Glutamatergic neuron (in vitro differentiated cells): Measurements from ENCODE around the gene STK16. TPM values are rescaled to one million over a fixed set of nuclear protein-coding genes. Genes with fewer than 3 reads are reported as not detected.
A peak's percentile ranks its signal among the peaks of the same experiment; 100 is the strongest.
"Not testable (repeated sequence)": the region's sequence is repeated elsewhere in the genome, so short reads cannot be mapped to it uniquely, and the experiment has no call there.

Source experiments
- DNase-seq: peaks from one replicate; pipeline ENCODE4 v3.0.0; 2022
- H3K27ac Mint-ChIP-seq: one replicate; pipeline ENCODE4 v1.8.0; 2020; ENCODE audit warnings: mild to moderate bottlenecking, mixed read lengths, inconsistent platforms; ENCODE audit not compliant: unreplicated experiment
- H3K27me3 Mint-ChIP-seq: one replicate; pipeline ENCODE4 v1.8.0; 2020; ENCODE audit warnings: mild to moderate bottlenecking, moderate library complexity, mixed read lengths, inconsistent platforms; ENCODE audit not compliant: unreplicated experiment
- H3K36me3 Mint-ChIP-seq: one replicate; pipeline ENCODE4 v1.8.0; 2020; ENCODE audit warnings: mild to moderate bottlenecking, mixed read lengths, inconsistent platforms; ENCODE audit not compliant: unreplicated experiment
- H3K4me1 Mint-ChIP-seq: one replicate; pipeline ENCODE4 v1.8.0; 2020; ENCODE audit warnings: mild to moderate bottlenecking, low read depth, mixed read lengths, inconsistent platforms; ENCODE audit not compliant: unreplicated experiment
- H3K4me3 Mint-ChIP-seq: one replicate; pipeline ENCODE4 v1.8.0; 2020; ENCODE audit warnings: mild to moderate bottlenecking, mixed read lengths, inconsistent platforms; ENCODE audit not compliant: unreplicated experiment
- H3K9me3 Mint-ChIP-seq: one replicate; pipeline ENCODE4 v1.8.0; 2020; ENCODE audit warnings: mild to moderate bottlenecking, moderate library complexity, mixed read lengths, inconsistent platforms; ENCODE audit not compliant: unreplicated experiment
- long read RNA-seq: library from polyadenylated mRNA; unstranded; transcript quantifications from one replicate; pipeline ENCODE4 v2.0.0, GENCODE V29; 2020; ENCODE audit not compliant: unreplicated experiment
- total RNA-seq: library from RNA; stranded (reverse); fragmentation: NEBNext Ultra II Directional; extraction: Animal tissue kit (Norgen Biotek cat#: 25700); gene quantifications from one replicate; pipeline ENCODE4 v1.2.1, GENCODE V29; 2021; ENCODE audit not compliant: unreplicated experiment
- TF ChIP-seq, protein P1 (sequence below): fragments of 200-600 bp; sonication (generic); IDR thresholded peaks from one replicate; pipeline ENCODE4 v1.5.0; 2021; ENCODE audit not compliant: partially characterized antibody, unreplicated experiment

Gene STK16, protein sequence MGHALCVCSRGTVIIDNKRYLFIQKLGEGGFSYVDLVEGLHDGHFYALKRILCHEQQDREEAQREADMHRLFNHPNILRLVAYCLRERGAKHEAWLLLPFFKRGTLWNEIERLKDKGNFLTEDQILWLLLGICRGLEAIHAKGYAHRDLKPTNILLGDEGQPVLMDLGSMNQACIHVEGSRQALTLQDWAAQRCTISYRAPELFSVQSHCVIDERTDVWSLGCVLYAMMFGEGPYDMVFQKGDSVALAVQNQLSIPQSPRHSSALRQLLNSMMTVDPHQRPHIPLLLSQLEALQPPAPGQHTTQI
- 32.2 TPM for total RNA-seq
- long read RNA-seq, partial matches to known transcripts: 2 of 6 reads
- long read RNA-seq, other reads (novel, unspliced or antisense): 1 of 6 reads

DNA sequence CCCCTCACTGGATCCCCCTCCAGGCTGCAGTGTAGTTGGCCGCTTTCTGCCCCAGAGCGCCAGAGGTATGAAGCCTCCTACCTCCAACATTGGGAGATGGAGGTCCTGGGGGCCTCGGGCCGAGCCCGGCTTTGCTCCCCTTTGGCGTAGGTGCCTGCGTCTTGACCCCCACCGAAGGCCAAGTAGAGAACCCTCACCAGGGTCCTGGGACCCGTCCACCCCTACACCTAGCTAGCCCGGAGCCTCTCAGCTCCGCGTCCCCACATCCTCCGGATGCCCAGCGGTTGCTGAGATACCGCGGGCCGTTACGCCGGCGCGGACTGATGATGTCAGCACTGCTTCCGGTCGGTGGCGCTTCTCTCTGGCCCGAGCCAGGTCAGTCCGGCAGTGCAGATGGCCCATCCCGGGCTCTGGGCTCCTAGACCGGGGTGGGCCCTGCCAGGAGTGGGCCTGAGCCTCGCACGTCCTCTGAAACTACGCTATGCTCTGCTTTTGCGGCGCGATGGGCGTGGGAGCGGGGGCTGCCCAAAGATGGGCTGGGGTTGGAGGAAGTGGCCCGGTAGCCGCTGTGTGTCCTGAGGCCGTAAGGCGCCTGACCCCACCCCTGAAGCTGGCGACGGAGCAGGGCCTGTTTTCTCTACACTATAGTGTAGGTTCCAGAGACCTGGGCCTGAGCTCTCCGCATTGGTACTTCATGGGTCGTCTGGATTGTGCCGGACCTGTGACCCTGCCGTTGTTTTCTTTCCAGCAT lies at the start of gene STK16, which contains the start of gene GLB1L:
STK16 (plus strand) TSS at position 332 of the 751 bp plus-strand sequence. CDS start 521 bp downstream, outside the sequence.
GLB1L (minus strand) TSS at position 297 of the 751 bp plus-strand sequence. CDS start 1,871 bp downstream, outside the sequence.
- TF ChIP-seq, protein P1, sequence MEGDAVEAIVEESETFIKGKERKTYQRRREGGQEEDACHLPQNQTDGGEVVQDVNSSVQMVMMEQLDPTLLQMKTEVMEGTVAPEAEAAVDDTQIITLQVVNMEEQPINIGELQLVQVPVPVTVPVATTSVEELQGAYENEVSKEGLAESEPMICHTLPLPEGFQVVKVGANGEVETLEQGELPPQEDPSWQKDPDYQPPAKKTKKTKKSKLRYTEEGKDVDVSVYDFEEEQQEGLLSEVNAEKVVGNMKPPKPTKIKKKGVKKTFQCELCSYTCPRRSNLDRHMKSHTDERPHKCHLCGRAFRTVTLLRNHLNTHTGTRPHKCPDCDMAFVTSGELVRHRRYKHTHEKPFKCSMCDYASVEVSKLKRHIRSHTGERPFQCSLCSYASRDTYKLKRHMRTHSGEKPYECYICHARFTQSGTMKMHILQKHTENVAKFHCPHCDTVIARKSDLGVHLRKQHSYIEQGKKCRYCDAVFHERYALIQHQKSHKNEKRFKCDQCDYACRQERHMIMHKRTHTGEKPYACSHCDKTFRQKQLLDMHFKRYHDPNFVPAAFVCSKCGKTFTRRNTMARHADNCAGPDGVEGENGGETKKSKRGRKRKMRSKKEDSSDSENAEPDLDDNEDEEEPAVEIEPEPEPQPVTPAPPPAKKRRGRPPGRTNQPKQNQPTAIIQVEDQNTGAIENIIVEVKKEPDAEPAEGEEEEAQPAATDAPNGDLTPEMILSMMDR: no peak
- Mint-ChIP-seq H3K27me3 (peaks cover 1% of the 10 kb centered on the region), H3K4me1 (peaks cover 7% of the 10 kb centered on the region), H3K9me3 (peaks cover 6% of the 10 kb centered on the region), H3K27ac (peak within 1 kb of the TSS; percentile 99), H3K4me3 (peak within 1 kb of the TSS; percentile 97), H3K36me3 (no peaks in the 10 kb centered on the region)
- DNase-seq: peak; percentile 97

DNA sequence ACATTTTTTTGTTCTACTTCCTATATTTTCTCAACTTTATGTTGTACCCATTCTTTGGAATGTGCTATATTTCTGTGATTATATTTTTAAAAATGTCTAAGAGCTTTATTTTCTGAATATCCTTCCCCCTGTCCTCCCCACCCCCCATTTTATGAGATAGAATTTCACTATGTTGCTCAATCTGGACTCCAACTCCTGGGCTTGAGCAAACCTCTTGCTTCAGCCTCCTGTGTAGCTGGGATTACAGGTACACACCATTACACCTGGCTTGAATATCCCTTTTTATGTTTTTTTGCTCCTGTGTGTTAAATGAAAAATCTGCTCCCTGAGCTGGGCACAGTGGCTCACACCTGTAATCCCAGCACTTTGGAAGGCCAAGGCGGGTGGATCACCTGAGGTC lies 47.9 kb upstream of the STK16 start:
- no peaks in the 10 kb centered on the region for H3K27me3 Mint-ChIP-seq

DNA sequence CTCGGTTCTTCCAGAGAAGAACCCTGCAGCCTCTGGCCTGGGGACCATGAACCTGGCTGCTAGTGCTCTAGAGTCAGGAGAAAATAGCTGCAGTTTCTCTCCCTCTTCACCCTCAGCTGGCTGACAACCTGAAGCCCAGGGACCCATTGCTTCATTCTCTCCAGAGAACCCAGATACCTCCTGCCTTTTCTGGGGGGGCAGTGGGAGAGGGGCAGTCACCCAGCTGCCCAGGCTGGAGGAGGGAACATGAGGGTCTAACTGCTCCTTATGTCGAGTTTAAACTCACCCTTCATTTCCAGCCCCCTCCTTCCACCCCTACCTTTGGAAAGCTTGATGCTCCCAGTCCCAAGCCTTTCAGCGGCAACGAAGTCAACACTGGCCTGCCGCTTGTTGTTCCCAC lies 46.3 kb upstream of the STK16 start:
- H3K9me3 Mint-ChIP-seq: peaks cover 5% of the 10 kb centered on the region
- TF ChIP-seq, protein P1: no peak
- no peak overlapping the region for H3K4me3 Mint-ChIP-seq
- no peaks in the 10 kb centered on the region for H3K27me3 Mint-ChIP-seq
- no peak for DNase-seq
- H3K36me3 Mint-ChIP-seq: no peaks in the 10 kb centered on the region
- H3K27ac Mint-ChIP-seq: peak overlapping the region; percentile 1
- H3K4me1 Mint-ChIP-seq: peaks cover 5% of the 10 kb centered on the region

More for the DNA sequence above, 47.9 kb upstream of the STK16 start:
- peaks cover 5% of the 10 kb centered on the region for H3K9me3 Mint-ChIP-seq
- peaks cover 5% of the 10 kb centered on the region for H3K4me1 Mint-ChIP-seq
- H3K4me3 Mint-ChIP-seq: no peak overlapping the region
- H3K36me3 Mint-ChIP-seq: no peaks in the 10 kb centered on the region
- H3K27ac Mint-ChIP-seq: no peak overlapping the region
- TF ChIP-seq, protein P1: no peak
- no peak for DNase-seq

DNA sequence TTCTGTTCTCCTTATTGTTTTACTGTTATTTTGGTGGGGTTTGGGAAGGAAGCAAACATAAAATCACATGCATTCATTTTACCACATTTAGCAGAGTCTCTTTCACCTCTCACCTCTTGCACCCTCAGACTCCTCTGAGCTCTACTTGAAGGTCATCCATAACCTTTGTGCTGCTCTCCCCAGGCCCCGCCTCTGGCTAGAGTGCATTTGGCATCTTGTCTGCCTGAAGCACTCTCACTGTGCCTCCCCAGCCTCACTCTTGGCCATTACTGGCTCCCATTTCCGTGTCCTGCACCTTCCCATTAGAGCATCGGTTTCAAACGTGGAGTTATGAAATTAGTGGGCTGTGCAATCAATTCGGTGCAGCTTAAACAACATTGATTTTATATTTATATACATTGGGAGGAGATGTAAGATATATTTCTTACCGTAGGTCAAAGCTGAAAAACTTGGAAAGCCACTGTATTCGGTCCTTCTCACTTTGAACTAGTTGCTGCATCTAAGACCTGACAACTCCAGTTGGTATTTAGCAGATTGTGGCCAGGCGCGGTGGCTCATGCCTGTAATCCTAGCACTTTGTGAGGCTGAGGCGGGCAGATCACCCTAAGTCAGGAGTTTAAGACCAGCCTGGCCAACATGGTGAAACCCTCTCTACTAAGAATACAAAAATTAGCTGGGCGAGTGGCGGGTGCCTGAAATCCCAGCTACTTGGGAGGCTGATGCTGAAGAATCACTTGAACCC lies 45.6 kb upstream of the STK16 start:
- peaks cover 5% of the 10 kb centered on the region for H3K4me1 Mint-ChIP-seq
- peaks cover 5% of the 10 kb centered on the region for H3K9me3 Mint-ChIP-seq
- TF ChIP-seq, protein P1: no peak
- no peak for DNase-seq
- H3K27ac Mint-ChIP-seq: peak overlapping the region; percentile 1
- peak overlapping the region; percentile 9 for H3K4me3 Mint-ChIP-seq
- no peaks in the 10 kb centered on the region for H3K27me3 Mint-ChIP-seq
- no peaks in the 10 kb centered on the region for H3K36me3 Mint-ChIP-seq

DNA sequence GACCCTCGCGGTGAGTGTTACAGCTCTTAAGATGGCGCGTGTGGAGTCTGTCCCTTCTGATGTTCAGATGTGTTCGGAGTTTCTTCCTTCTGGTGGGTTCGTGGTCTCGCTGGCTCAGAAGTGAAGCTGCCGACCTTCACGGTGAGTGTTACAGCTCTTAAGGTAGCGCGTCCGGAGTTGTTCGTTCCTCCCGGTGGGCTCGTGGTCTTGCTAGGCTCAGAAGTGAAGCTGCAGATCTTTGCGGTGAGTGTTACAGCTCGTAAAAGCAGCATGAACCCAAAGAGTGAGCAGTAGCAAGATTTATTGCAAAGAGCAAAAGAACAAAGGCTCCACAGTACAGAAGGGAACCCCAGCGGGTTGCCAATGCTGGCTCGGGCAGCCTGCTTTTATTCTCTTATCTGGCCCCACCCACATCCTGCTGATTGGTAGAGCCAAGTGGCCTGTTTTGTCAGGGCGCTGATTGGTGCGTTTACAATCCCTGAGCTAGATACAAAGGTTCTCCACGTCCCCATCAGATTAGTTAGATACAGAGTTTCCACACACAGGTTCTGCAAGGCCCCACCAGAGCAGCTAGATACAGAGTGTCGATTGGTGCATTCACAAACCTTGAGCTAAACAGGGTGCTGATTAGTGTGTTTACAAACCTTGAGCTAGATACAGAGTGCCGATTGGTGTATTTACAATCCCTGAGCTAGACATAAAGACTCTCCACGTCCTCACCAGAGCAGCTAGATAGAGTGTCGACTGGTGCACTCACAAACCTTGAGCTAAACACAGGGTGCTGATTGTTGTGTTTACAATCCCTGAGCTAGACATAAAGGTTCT lies 44.6 kb upstream of the STK16 start:
- H3K4me3 Mint-ChIP-seq, H3K27me3 Mint-ChIP-seq, H3K9me3 Mint-ChIP-seq: not testable (repeated sequence)

DNA sequence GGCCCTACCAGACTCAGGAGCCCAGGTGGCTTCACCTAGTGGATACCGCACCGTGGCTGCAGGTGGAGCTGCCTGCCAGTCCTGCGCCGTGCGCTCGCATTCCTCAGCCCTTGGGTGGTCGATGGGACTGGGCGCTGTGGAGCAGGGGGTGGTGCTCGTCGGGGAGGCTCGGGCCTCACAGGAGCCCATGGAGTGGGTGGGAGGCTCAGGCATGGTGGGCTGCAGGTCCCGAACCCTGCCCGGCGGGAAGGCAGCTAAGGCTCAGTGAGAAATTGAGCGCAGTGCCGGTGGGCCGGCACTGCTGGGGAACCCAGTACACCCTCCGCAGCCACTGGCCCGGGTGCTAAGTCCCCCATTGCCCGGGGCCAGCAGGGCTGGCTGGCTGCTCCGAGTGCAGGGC lies 43.9 kb upstream of the STK16 start:
- not testable (repeated sequence) for H3K36me3 Mint-ChIP-seq, H3K27ac Mint-ChIP-seq

More for the DNA sequence above, 44.6 kb upstream of the STK16 start:
- not testable (repeated sequence) for H3K4me1 Mint-ChIP-seq, DNase-seq, H3K36me3 Mint-ChIP-seq, H3K27ac Mint-ChIP-seq

More for the DNA sequence above, 43.9 kb upstream of the STK16 start:
- DNase-seq, H3K27me3 Mint-ChIP-seq, H3K4me1 Mint-ChIP-seq, H3K4me3 Mint-ChIP-seq: not testable (repeated sequence)
- peaks cover 10% of the 10 kb centered on the region for H3K9me3 Mint-ChIP-seq
